IPS-15b (cell line): ENCODE measurements around the gene RUNDC1.

ENCODE experiments used
- H3K27me3 ChIP-seq: one replicate; pipeline ENCODE4 v1.6.1; 2013; ENCODE audit warnings: low read length; ENCODE audit not compliant: control insufficient read depth, insufficient read depth
- H3K36me3 ChIP-seq: one replicate; pipeline ENCODE4 v1.6.1; 2013; ENCODE audit warnings: low read length; ENCODE audit not compliant: control insufficient read depth, insufficient read depth
- H3K4me1 ChIP-seq: one replicate; pipeline ENCODE4 v1.6.1; 2013; ENCODE audit warnings: mild to moderate bottlenecking, low read length; ENCODE audit not compliant: control insufficient read depth, insufficient read depth
- H3K4me3 ChIP-seq: one replicate; pipeline ENCODE4 v1.5.1; 2013; ENCODE audit warnings: low read depth, low read length
- H3K9ac ChIP-seq: one replicate; pipeline ENCODE4 v1.6.1; 2013; ENCODE audit warnings: low read depth, mild to moderate bottlenecking, low read length
- H3K9me3 ChIP-seq: one replicate; pipeline ENCODE4 v1.6.1; 2013; ENCODE audit warnings: mild to moderate bottlenecking, low read length; ENCODE audit not compliant: control insufficient read depth, insufficient read depth

RUNDC1 gene

GRCh38 chr17:43025290-43025657, 44.9 kb downstream of the RUNDC1 start:
- H3K4me3 ChIP-seq: peak overlapping the region; percentile 69

DNA sequence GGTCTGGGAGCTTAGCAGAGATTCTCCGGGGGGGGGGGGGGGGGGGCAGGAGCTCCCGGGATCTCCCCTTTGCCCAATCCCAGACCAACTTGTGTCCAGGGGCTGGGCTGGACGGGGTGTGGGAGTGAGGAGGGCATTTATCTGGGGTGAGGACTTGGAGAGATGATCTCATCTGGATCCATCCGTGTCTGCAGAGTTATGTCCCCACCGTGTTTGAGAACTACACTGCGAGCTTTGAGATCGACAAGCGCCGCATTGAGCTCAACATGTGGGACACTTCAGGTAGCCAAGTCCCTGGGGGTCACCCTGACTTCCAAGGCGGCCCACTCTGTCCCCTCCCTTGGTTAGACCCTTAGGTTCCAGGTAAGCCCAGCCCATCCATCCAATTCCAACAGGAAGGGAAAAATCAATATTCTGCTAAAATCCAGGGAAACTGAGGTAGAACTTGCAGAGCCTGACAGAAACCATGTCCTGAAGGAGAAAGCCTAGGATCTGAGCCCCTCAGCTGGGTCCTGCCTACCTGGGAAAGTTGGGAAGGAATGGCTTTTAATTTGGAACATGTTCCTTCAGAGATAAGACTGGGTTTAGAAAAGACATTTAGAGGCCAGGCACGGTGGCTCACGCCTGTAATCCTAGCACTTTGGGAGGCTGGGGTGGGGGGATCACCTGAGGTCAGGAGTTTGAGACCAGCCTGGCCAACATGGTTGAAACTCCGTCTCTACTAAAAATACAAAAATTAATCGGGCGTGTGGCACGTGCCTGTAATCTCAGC, 45.6 kb downstream of the RUNDC1 start:
- no peaks in the 10 kb centered on the region for H3K27me3 ChIP-seq
- H3K36me3 ChIP-seq: peaks cover 16% of the 10 kb centered on the region
- no peak overlapping the region for H3K9ac ChIP-seq
- H3K4me1 ChIP-seq: peaks cover 12% of the 10 kb centered on the region
- H3K9me3 ChIP-seq: no peaks in the 10 kb centered on the region
- H3K4me3 ChIP-seq: peak overlapping the region; percentile 69

More at GRCh38 chr17:43025290-43025657, 44.9 kb downstream of the RUNDC1 start:
- Histone ChIP-seq H3K9ac (peak overlapping the region; percentile 1), H3K36me3 (peaks cover 19% of the 10 kb centered on the region), H3K27me3 (no peaks in the 10 kb centered on the region), H3K4me1 (peaks cover 13% of the 10 kb centered on the region), H3K9me3 (no peaks in the 10 kb centered on the region)

- Histone ChIP-seq H3K36me3 (peaks cover 16% of the 10 kb centered on the region), H3K4me1 (peaks cover 16% of the 10 kb centered on the region), H3K9ac (no peak overlapping the region), H3K27me3 (no peaks in the 10 kb centered on the region), H3K9me3 (no peaks in the 10 kb centered on the region), H3K4me3 (peak overlapping the region; percentile 26)
Observed at GRCh38 chr17:43026595-43026994, 46.2 kb downstream of the RUNDC1 start.

- H3K9ac ChIP-seq: no peak overlapping the region
- H3K9me3 ChIP-seq: no peaks in the 10 kb centered on the region
- H3K4me1 ChIP-seq: peaks cover 18% of the 10 kb centered on the region
- H3K4me3 ChIP-seq: peak overlapping the region; percentile 28
- H3K36me3 ChIP-seq: peaks cover 16% of the 10 kb centered on the region
- no peaks in the 10 kb centered on the region for H3K27me3 ChIP-seq
Observed at GRCh38 chr17:43027091-43028032, 47.0 kb downstream of the RUNDC1 start.

GRCh38 chr17:43028221-43028861, 48.0 kb downstream of the RUNDC1 start:
- H3K4me3 ChIP-seq: no peak overlapping the region
- H3K9me3 ChIP-seq: no peaks in the 10 kb centered on the region
- peaks cover 19% of the 10 kb centered on the region for H3K4me1 ChIP-seq
- H3K27me3 ChIP-seq: no peaks in the 10 kb centered on the region
- H3K9ac ChIP-seq: no peak overlapping the region
- H3K36me3 ChIP-seq: peaks cover 16% of the 10 kb centered on the region

- Histone ChIP-seq H3K4me1 (peaks cover 32% of the 10 kb centered on the region), H3K9ac (no peak overlapping the region), H3K36me3 (peaks cover 16% of the 10 kb centered on the region), H3K9me3 (no peaks in the 10 kb centered on the region), H3K4me3 (no peak overlapping the region), H3K27me3 (no peaks in the 10 kb centered on the region)
Observed at GRCh38 chr17:43030137-43030767, 49.9 kb downstream of the RUNDC1 start.

DNA sequence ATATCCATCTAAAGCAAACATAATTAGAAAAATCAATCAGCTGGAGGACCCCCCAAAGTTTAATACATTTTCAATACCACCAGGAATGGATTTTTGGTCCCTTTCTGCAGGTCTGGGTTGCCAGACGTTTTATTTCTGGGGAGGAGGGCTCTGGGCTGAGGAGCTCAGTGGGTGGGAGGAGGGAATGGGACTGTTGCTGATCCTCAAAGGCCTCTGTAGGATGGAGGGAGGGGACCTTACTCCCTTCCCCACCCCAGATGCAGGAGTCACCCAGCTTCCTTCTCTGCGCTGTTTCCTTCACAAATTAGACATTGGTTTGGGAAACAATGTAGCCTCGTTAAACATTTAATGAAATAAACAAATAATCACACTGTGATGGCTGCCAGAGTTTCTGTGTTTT, 51.3 kb downstream of the RUNDC1 start:
- Histone ChIP-seq H3K4me3 (no peak overlapping the region), H3K27me3 (no peaks in the 10 kb centered on the region), H3K4me1 (peaks cover 38% of the 10 kb centered on the region), H3K9ac (no peak overlapping the region), H3K9me3 (no peaks in the 10 kb centered on the region), H3K36me3 (peaks cover 16% of the 10 kb centered on the region)

DNA sequence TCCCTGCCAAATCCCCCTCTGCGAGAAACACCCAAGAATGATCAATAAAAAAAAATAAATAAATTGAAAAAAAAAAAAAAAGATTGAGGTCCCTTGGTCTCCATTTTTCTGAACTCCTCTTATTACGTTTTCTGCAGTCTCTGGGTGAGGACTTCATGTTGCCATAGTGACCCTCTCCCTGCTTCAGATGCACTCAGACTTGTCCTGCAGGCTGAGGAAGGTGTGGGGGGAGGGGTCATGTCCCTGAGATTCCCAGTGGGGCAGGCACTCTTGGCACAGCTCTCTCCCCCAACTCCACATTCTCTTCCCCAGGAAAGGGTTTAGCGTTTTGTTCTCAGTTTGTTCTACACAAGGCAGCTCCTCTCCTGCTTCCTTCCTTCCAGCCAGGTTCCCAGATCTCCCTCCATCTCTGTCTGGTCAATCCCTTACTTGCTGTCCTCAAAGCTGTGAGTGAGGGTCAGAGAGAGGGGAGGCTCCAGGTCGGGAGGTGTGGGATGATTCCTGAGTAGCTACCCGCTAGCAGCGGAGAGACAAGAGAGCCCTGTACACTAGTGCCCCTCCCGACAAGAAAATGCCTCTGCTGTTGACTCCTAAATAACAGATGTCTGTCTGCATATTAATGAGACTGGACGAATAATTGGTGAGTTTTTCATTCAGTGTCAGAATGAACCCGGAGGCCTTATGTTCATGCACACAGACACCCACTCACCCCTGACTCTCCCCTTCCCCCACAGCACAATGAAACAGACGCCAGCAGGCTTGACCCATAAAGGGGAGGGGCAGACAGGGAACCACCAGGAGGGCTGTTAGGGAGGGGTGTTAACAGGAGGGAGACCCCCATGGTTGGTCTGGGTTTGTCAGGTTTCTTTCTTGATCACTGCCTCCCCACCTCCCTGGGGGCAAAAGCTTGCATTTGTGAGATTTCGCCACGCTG, 53.9 kb downstream of the RUNDC1 start:
- Histone ChIP-seq H3K36me3 (peaks cover 1% of the 10 kb centered on the region), H3K4me1 (peaks cover 27% of the 10 kb centered on the region), H3K4me3 (peak overlapping the region; percentile 49), H3K9me3 (no peaks in the 10 kb centered on the region), H3K27me3 (no peaks in the 10 kb centered on the region), H3K9ac (peak overlapping the region; percentile 13)

- Histone ChIP-seq H3K27me3 (no peaks in the 10 kb centered on the region), H3K4me1 (peaks cover 26% of the 10 kb centered on the region), H3K36me3 (no peaks in the 10 kb centered on the region), H3K9ac (no peak overlapping the region), H3K9me3 (no peaks in the 10 kb centered on the region), H3K4me3 (no peak overlapping the region)
Observed at GRCh38 chr17:43034894-43035293, 54.5 kb downstream of the RUNDC1 start.

DNA sequence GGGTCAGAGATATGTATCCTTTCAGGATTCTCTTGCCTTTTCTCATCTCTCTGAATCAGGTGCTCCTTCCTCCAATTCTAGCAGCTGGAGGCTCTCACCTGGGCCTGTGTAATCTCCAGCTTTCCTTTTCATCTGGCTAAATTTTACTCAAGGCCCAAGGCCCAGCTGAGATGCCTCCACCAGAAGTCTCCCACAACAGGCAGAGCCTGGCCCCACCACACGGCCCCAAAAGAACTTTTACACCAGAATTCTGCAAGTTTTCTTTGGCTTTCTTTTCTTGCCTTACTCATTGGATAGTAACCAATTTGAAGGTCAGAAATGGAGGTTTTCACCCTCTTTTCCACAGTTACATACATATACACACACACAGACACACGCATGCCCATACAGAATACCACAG, 59.3 kb downstream of the RUNDC1 start:
- no peak overlapping the region for H3K9ac ChIP-seq
- H3K27me3 ChIP-seq: no peaks in the 10 kb centered on the region
- peaks cover 39% of the 10 kb centered on the region for H3K4me1 ChIP-seq

More for the DNA sequence above, 59.3 kb downstream of the RUNDC1 start:
- H3K36me3 ChIP-seq: no peaks in the 10 kb centered on the region
- no peak overlapping the region for H3K4me3 ChIP-seq
- no peaks in the 10 kb centered on the region for H3K9me3 ChIP-seq
